CD8-positive, alpha-beta memory T cell (primary cell): Measurements from ENCODE around the gene ASCC1. TPM values are rescaled to one million over a fixed set of nuclear protein-coding genes. Genes with fewer than 3 reads are reported as not detected.

Experiments
- CTCF ChIA-PET: fragments of 350-600 bp; sonication (Branson Sonifier 250); formaldehyde crosslinking; loops from one replicate; lab custom pipeline; 2021; ENCODE audit warnings: antibody characterized with exemption; lab: Charles Lee
- POLR2A ChIA-PET: fragments of 350-600 bp; sonication (Branson Sonifier 250); formaldehyde crosslinking; loops from one replicate; lab custom pipeline; 2021; ENCODE audit warnings: antibody characterized with exemption; lab: Charles Lee
- DNase-seq, 5 donors: peaks; one replicate each; pipeline versions ENCODE4 v3.0.0 to v3.0.0-alpha.2; 2020 to 2022; ENCODE audit warnings: mixed read lengths in 1 of 5
- H3K27ac ChIP-seq: one replicate; pipeline ENCODE4 v1.7.0; 2013; ENCODE audit warnings: low read depth, mild to moderate bottlenecking, low read length, moderate library complexity
- H3K27me3 ChIP-seq: 2 replicates; pipeline ENCODE4 v1.7.0; 2013; ENCODE audit warnings: low read length, mild to moderate bottlenecking; ENCODE audit not compliant: insufficient read depth, poor library complexity, severe bottlenecking
- H3K36me3 ChIP-seq: 2 replicates; pipeline ENCODE4 v1.7.0; 2013; ENCODE audit warnings: mild to moderate bottlenecking, low read length, moderate library complexity; ENCODE audit not compliant: insufficient read depth
- H3K4me1 ChIP-seq: 2 replicates; pipeline ENCODE4 v1.7.0; 2013; ENCODE audit warnings: mild to moderate bottlenecking, low read length, moderate library complexity; ENCODE audit not compliant: insufficient read depth
- H3K4me3 ChIP-seq: 2 replicates; pipeline ENCODE4 v1.7.0; 2013; ENCODE audit warnings: mild to moderate bottlenecking, low read length
- H3K9me3 ChIP-seq: 2 replicates; pipeline ENCODE4 v1.7.0; 2013; ENCODE audit warnings: mild to moderate bottlenecking, low read length
- H3K27ac Mint-ChIP-seq, 8 donors: one replicate each; pipeline ENCODE4 v1.8.0; 2020 to 2021; ENCODE audit warnings: mixed read lengths in 8 of 8, mild to moderate bottlenecking in 6 of 8, inconsistent platforms in 3 of 8, moderate library complexity in 3 of 8
- H3K27me3 Mint-ChIP-seq, 2 donors: one replicate each; pipeline ENCODE4 v1.8.0; 2020 to 2021; ENCODE audit warnings: mixed read lengths in 2 of 2, mild to moderate bottlenecking in 1 of 2, moderate library complexity in 1 of 2
- H3K36me3 Mint-ChIP-seq, 3 donors: one replicate each; pipeline ENCODE4 v1.8.0; 2020 to 2021; ENCODE audit warnings: mixed read lengths in 3 of 3, inconsistent platforms in 1 of 3, mild to moderate bottlenecking in 1 of 3
- H3K4me1 Mint-ChIP-seq, 3 donors: one replicate each; pipeline ENCODE4 v1.8.0; 2020 to 2021; ENCODE audit warnings: mixed read lengths in 3 of 3, inconsistent platforms in 1 of 3, mild to moderate bottlenecking in 1 of 3
- H3K4me3 Mint-ChIP-seq, 7 donors: one replicate each; pipeline ENCODE4 v1.8.0; 2020 to 2021; ENCODE audit warnings: mixed read lengths in 7 of 7, mild to moderate bottlenecking in 6 of 7, moderate library complexity in 4 of 7, inconsistent platforms in 2 of 7
- H3K9me3 Mint-ChIP-seq, 5 donors: one replicate each; pipeline ENCODE4 v1.8.0; 2020 to 2022; ENCODE audit warnings: mixed read lengths in 5 of 5, mild to moderate bottlenecking in 3 of 5, moderate library complexity in 2 of 5, inconsistent platforms in 1 of 5
- polyA plus RNA-seq: library from polyadenylated mRNA; unstranded; fragments of 300-500 nt; fragmentation: Illumina TruSeq; gene quantifications from one replicate; pipeline ENCODE4 v1.2.3, GENCODE V29; 2021
- total RNA-seq, 2 experiments: library from RNA; stranded (reverse); gene quantifications; one replicate each; pipeline ENCODE4 v1.2.3, GENCODE V29; 2021

ASCC1 gene
- total and polyA plus RNA-seq, 3 experiments from 2014 or later, result 19.1 to 43.2 (median 36.3) TPM

GRCh38 chr10:72062832-72063702 lies 153.0 kb downstream of the ASCC1 start:
- peaks cover 0 to 4% of the 10 kb centered on the region in 2 donors for H3K27me3 Mint-ChIP-seq

DNA sequence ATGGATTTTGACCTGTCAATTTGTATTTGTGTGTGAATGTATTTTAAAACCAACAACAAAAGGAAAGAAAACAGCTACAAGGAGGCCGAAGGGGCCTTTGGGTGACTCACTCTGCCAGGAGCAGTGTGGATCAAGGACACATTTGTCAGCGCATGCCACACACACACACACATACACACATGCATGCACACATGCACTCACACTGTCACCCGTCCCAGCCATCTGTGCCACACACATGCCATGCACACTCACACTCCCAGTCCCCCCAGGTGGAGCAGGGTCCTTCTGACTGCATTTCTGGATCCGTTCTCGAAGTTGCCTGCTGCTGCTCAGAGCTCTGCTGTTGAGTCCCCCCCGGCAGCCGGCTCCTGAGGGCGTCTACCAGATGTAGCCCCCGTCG lies 153.7 kb downstream of the ASCC1 start:
- POLR2A ChIA-PET, result interaction anchor here (0.8 to 2.0 kb wide), 2 partner anchors 17 to 25 kb away, joined by 6 to 7 read pairs; no protein-coding TSS in a partner anchor
- H3K27ac ChIP-seq, result no peak overlapping the region
- no peaks in the 10 kb centered on the region for H3K9me3 ChIP-seq
- Mint-ChIP-seq H3K4me1 (peaks cover 21 to 53% (median 21%) of the 10 kb centered on the region in 3 donors), H3K27me3 (peaks cover 0 to 6% of the 10 kb centered on the region in 2 donors), H3K27ac (peak overlapping the region in 6 of 8 donors; percentile 55 to 89 (median 66)), H3K36me3 (peaks cover 0 to 64% (median 8%) of the 10 kb centered on the region in 3 donors), H3K4me3 (peak overlapping the region in 2 of 7 donors; percentile 20 to 52), H3K9me3 (peaks cover 0 to 5% (median 0%) of the 10 kb centered on the region in 5 donors)
- no peaks in the 10 kb centered on the region for H3K27me3 ChIP-seq
- no peak overlapping the region for H3K4me3 ChIP-seq
- CTCF ChIA-PET, result interaction anchor here (0.9 to 4.2 kb wide), 3 partner anchors 13 to 18 kb away, joined by 3 to 24 read pairs (median 3); no protein-coding TSS in a partner anchor
- H3K4me1 ChIP-seq, result no peaks in the 10 kb centered on the region
- no peak for DNase-seq
- H3K36me3 ChIP-seq, result peaks cover 44% of the 10 kb centered on the region

More at GRCh38 chr10:72062832-72063702, 153.0 kb downstream of the ASCC1 start:
- no peak overlapping the region for H3K4me3 ChIP-seq
- H3K9me3 ChIP-seq, result no peaks in the 10 kb centered on the region
- ChIA-PET CTCF (interaction anchor here (1.6 to 4.2 kb wide), 2 partner anchors 14 to 274 kb away, joined by 3 to 24 read pairs; no protein-coding TSS in a partner anchor), POLR2A (interaction anchor here (2.0 kb wide), 1 partner anchor 16 kb away, joined by 7 read pairs; no protein-coding TSS in a partner anchor)
- Mint-ChIP-seq H3K36me3 (peaks cover 0 to 70% (median 8%) of the 10 kb centered on the region in 3 donors), H3K4me3 (peak overlapping the region in 2 of 7 donors; percentile 32 to 70), H3K27ac (peak overlapping the region; percentile 21 to 87 (median 56)), H3K4me1 (peaks cover 21 to 53% (median 21%) of the 10 kb centered on the region in 3 donors), H3K9me3 (peaks cover 0 to 5% (median 0%) of the 10 kb centered on the region in 5 donors)
- H3K27ac ChIP-seq, result no peak overlapping the region
- H3K4me1 ChIP-seq, result no peaks in the 10 kb centered on the region
- no peak for DNase-seq
- H3K36me3 ChIP-seq, result peaks cover 51% of the 10 kb centered on the region
- no peaks in the 10 kb centered on the region for H3K27me3 ChIP-seq

DNA sequence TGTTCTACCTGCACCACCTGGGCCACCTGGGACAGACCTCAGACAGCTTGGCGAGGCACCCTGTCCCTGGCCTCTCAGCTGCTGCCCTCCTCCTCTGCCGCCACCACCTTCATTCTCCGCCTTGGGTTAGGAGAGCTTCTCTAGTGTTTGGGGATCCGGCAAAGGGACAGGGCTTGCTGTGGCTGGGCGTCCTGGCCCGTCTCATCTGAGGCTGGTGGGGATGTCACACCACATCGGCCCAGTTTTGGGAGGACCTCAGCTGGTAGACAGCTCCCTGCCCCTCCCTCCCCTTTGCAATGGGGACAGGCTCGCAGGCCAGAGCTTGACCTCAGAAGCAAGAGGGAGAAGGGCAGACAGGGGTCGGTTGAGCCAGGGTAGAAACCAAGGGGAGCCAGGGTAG lies 154.1 kb downstream of the ASCC1 start:
- Mint-ChIP-seq H3K27ac (peak overlapping the region in 7 of 8 donors; percentile 37 to 89 (median 73)), H3K4me1 (peaks cover 21 to 53% (median 21%) of the 10 kb centered on the region in 3 donors), H3K36me3 (peaks cover 0 to 59% (median 7%) of the 10 kb centered on the region in 3 donors), H3K9me3 (peaks cover 0 to 4% (median 0%) of the 10 kb centered on the region in 5 donors), H3K27me3 (peaks cover 0 to 8% of the 10 kb centered on the region in 2 donors), H3K4me3 (peak overlapping the region in 2 of 7 donors; percentile 20 to 79)
- H3K4me1 ChIP-seq, result no peaks in the 10 kb centered on the region
- DNase-seq, result no peak
- ChIA-PET CTCF (interaction anchor here (0.8 to 4.2 kb wide), 6 partner anchors 13 to 278 kb away, joined by 3 to 24 read pairs (median 3); no protein-coding TSS in a partner anchor), POLR2A (interaction anchor here (0.8 to 2.0 kb wide), 3 partner anchors 10 to 26 kb away, joined by 3 to 7 read pairs (median 6); no protein-coding TSS in a partner anchor)
- peaks cover 40% of the 10 kb centered on the region for H3K36me3 ChIP-seq
- H3K27ac ChIP-seq, result no peak overlapping the region
- H3K27me3 ChIP-seq, result no peaks in the 10 kb centered on the region
- no peaks in the 10 kb centered on the region for H3K9me3 ChIP-seq
- H3K4me3 ChIP-seq, result no peak overlapping the region

GRCh38 chr10:72061491-72061890 lies 154.6 kb downstream of the ASCC1 start:
- Histone ChIP-seq H3K9me3 (no peaks in the 10 kb centered on the region), H3K4me1 (no peaks in the 10 kb centered on the region), H3K4me3 (no peak overlapping the region), H3K27me3 (no peaks in the 10 kb centered on the region), H3K27ac (no peak overlapping the region), H3K36me3 (peaks cover 35% of the 10 kb centered on the region)
- Mint-ChIP-seq H3K4me3 (peak overlapping the region in 3 of 7 donors; percentile 26 to 85 (median 79)), H3K9me3 (peaks cover 0 to 4% (median 0%) of the 10 kb centered on the region in 5 donors), H3K27ac (peak overlapping the region in 7 of 8 donors; percentile 43 to 88 (median 83)), H3K4me1 (peaks cover 21 to 53% (median 21%) of the 10 kb centered on the region in 3 donors), H3K27me3 (peaks cover 0 to 8% of the 10 kb centered on the region in 2 donors), H3K36me3 (peaks cover 0 to 55% (median 7%) of the 10 kb centered on the region in 3 donors)
- POLR2A ChIA-PET, result interaction anchor here (0.8 to 2.0 kb wide), 4 partner anchors 10 to 27 kb away, joined by 3 to 7 read pairs (median 5); partner anchors contain the start of gene SPOCK2
- CTCF ChIA-PET, result interaction anchor here (0.8 to 4.2 kb wide), 6 partner anchors 13 to 278 kb away, joined by 3 to 24 read pairs (median 3); no protein-coding TSS in a partner anchor
- DNase-seq, result no peak

GRCh38 chr10:72059843-72060822 lies 155.9 kb downstream of the ASCC1 start:
- CTCF ChIA-PET, result interaction anchor here (0.7 to 4.2 kb wide), 4 partner anchors 11 to 28 kb away, joined by 3 to 37 read pairs (median 14); partner anchors contain the start of gene SPOCK2
- POLR2A ChIA-PET, result interaction anchor here (1.0 to 1.5 kb wide), 3 partner anchors 19 to 29 kb away, joined by 3 to 5 read pairs (median 4); partner anchors contain the start of gene SPOCK2
- Histone ChIP-seq H3K4me3 (no peak overlapping the region), H3K36me3 (peaks cover 23% of the 10 kb centered on the region), H3K9me3 (no peaks in the 10 kb centered on the region), H3K27me3 (no peaks in the 10 kb centered on the region), H3K27ac (no peak overlapping the region), H3K4me1 (no peaks in the 10 kb centered on the region)
- Mint-ChIP-seq H3K9me3 (peaks cover 0 to 4% (median 0%) of the 10 kb centered on the region in 5 donors), H3K4me3 (peak overlapping the region in 4 of 7 donors; percentile 19 to 79 (median 46)), H3K27ac (peak overlapping the region; percentile 55 to 90 (median 77)), H3K36me3 (peaks cover 0 to 41% (median 7%) of the 10 kb centered on the region in 3 donors), H3K27me3 (peaks cover 0 to 8% of the 10 kb centered on the region in 2 donors), H3K4me1 (peaks cover 21 to 53% (median 21%) of the 10 kb centered on the region in 3 donors)
- DNase-seq, result no peak

DNA sequence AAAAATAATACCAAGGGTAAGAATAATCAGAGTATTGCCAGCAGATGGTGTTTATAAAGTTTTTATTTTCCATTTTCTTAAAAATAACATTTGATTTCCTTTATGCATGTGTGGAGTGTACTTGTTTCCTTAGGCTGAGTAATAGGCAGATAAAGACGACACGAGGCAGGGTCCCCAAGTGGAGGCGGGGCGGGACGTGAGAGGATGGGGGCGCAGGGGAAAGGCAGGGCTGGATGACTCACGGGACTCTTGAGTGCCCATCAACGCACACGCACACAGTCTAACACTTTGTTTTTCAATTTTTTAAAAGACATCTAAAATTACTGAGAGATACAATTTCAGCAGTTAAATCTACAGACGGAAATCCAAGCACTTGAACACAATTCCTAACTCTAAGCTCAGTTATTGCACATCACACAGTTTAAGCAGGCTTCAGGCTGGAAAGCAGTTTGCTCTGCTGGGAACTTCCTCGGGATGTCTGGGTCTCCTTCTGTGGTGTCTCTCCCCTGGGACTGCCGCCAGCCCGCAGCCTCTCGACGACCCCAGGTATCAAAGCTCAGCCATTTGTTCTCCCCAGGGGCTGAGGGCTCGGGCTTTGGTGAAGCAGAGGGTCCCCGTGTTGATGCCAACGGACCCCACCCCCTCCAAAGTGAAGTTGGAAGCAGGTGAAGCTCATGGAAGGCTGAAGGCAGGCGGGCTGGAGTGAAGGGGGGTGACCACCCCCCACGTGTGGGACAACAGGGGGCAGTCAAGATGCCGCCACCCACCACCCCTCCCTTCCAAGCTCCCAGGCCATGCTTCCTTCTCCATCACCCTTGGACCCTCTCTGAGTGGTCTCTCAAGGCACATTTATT lies 156.9 kb downstream of the ASCC1 start:
- peak overlapping the region; percentile 55 to 95 (median 76) for H3K27ac Mint-ChIP-seq
- Histone ChIP-seq H3K4me3 (no peak overlapping the region), H3K4me1 (no peaks in the 10 kb centered on the region), H3K27me3 (no peaks in the 10 kb centered on the region), H3K27ac (no peak overlapping the region), H3K36me3 (peaks cover 20% of the 10 kb centered on the region), H3K9me3 (no peaks in the 10 kb centered on the region)
- ChIA-PET CTCF (interaction anchor here (1.0 to 3.7 kb wide), 3 partner anchors 11 to 49 kb away, joined by 3 to 37 read pairs (median 5); partner anchors contain the start of gene SPOCK2), POLR2A (interaction anchor here (0.5 to 1.4 kb wide), 4 partner anchors 11 to 157 kb away, joined by 3 to 5 read pairs (median 3); partner anchors contain the start of genes ANAPC16 and ASCC1)
- DNase-seq, result no peak
- H3K9me3 Mint-ChIP-seq, result peaks cover 0 to 4% (median 0%) of the 10 kb centered on the region in 5 donors
- peaks cover 21 to 50% (median 21%) of the 10 kb centered on the region in 3 donors for H3K4me1 Mint-ChIP-seq
- peaks cover 0 to 8% of the 10 kb centered on the region in 2 donors for H3K27me3 Mint-ChIP-seq
- peaks cover 0 to 38% (median 4%) of the 10 kb centered on the region in 3 donors for H3K36me3 Mint-ChIP-seq
- peak overlapping the region in 2 of 7 donors; percentile 34 to 70 for H3K4me3 Mint-ChIP-seq
